Activated CD8-positive, alpha-beta memory T cell treated with anti-CD3 and anti-CD28 coated beads for 36 hours (primary cell): Measurements from ENCODE around the gene ZNF586. TPM values are rescaled to one million over a fixed set of nuclear protein-coding genes. Genes with fewer than 3 reads are reported as not detected.
"Not testable (repeated sequence)": the region's sequence is repeated elsewhere in the genome, so short reads cannot be mapped to it uniquely, and the experiment has no call there.

Source experiments
- CTCF ChIA-PET: fragments of 350-600 bp; sonication (Branson Sonifier 250); formaldehyde crosslinking; loops from one replicate; lab custom pipeline; 2021; ENCODE audit warnings: antibody characterized with exemption; lab: Charles Lee
- POLR2A ChIA-PET: fragments of 350-600 bp; sonication (Branson Sonifier 250); formaldehyde crosslinking; loops from one replicate; lab custom pipeline; 2021; ENCODE audit warnings: antibody characterized with exemption; lab: Charles Lee
- total RNA-seq, 2 experiments: library from RNA; stranded (reverse); gene quantifications; one replicate each; pipeline ENCODE4 v1.2.3, GENCODE V29; 2021

The ZNF586 gene
- total RNA-seq = 10 to 100 TPM; 13.6 to 15.4 TPM

DNA sequence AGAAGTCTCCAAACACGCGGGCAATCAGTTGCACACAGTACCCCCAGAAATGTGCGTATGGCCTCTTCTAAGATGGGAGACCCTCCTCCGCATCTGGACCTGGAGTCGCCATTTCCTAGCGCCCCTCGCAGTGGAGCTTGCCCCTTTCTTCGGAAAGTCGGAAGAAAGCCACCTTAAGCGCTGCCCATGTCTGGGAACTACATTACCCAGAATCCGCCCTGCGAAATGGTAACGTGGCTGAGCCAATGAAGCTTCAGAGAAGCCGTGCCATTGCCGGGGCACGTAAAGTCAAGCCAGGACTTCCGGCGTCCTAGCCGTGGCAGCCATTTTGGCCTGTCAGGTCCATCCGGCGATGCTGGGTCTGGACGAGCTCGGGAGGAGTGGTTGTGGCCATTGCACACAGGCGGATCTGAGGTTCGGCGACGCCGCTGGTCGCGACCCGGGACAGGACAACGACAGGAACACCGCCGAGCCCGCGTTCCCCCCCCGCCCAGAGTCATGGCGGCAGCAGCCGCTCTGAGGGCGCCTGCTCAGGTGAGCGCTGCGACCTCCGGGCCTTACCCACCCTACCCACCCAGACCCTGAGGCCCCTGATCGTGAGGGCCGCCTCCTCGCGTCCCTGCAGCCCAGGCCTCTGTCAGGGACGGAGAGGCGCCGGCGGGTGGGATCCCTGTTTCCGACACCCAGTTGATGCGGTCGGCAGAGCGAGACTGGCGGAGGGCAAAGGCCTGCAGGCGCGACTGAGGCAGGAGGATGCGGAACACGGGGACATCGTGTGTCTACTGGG, at the start of gene ZNF586:
Gene ZNF586, plus strand, starts transcription at position 332 of the 787 bp plus-strand sequence. Its CDS starts 167 bp downstream, at position 499.
- POLR2A ChIA-PET = interaction anchor here (0.5 to 1.0 kb wide), 5 partner anchors 22 to 77 kb away, joined by 3 to 9 read pairs (median 5); partner anchors contain the start of gene ZNF154
- CTCF ChIA-PET = interaction anchor here (0.7 to 1.5 kb wide), 2 partner anchors 26 to 232 kb away, joined by 3 read pairs; no protein-coding TSS in a partner anchor

DNA sequence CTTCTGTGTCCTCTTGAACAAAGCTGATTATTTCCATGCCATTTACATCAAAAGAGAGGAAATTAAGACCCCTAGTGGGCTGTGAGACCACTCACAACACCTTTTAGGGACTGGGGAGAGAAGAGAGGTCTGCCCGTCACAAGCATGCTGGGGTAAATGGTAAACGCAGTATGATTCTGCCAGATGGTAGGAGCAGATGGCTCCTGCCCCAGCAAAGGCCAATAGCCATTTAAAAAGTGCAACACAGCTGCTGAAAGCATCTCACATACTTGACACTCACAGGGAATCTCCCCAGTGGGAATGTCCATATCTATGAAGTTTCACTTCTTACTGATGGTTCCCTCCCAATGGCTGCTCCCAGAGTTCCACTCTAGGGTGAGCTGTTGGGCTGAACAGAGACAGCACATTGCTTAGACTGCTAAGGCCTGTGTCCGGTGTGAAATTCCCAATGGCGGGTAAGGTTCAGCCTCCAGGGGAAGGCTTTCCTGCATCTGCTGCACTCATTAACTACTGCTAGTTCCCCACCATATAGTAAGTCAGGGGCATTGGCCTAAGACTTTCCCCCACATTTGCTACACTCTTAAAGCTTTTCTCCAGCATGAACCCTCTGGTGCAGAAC, 49.5 kb upstream of the ZNF586 start:
- ChIA-PET CTCF (interaction anchor here (1.0 kb wide), 1 partner anchor 135 kb away, joined by 3 read pairs; no protein-coding TSS in a partner anchor), POLR2A (no interaction called here)

- CTCF ChIA-PET = interaction anchor here (1.0 kb wide), 1 partner anchor 134 kb away, joined by 3 read pairs; no protein-coding TSS in a partner anchor
Measured at GRCh38 chr19:57720878-57721277, 48.6 kb upstream of the ZNF586 start.

GRCh38 chr19:57738320-57738719, 31.2 kb upstream of the ZNF586 start:
- POLR2A ChIA-PET = not testable (repeated sequence)
- CTCF ChIA-PET = interaction anchor here (0.6 to 0.7 kb wide), 2 partner anchors 105 to 417 kb away, joined by 3 read pairs; no protein-coding TSS in a partner anchor

More at GRCh38 chr19:57720878-57721277, 48.6 kb upstream of the ZNF586 start:
- POLR2A ChIA-PET = no interaction called here

DNA sequence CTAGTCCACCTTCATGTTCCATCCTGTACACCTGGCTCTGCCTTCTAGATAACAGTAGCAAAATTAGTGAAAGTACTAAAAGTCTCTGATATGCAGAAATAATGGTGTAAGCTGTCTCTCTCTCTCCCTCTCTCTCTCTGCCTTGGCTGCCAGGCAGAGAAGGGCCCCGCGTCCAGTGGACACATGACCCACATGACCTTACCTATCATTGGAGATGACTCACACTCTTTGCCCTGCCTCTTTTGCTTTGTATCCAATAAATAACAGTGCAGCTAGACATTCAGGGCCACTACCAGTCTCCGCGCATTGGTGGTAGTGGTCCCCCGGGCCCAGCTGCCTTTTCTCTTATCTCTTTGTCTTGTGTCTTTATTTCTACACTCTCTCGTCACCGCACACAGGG, 30.7 kb upstream of the ZNF586 start:
- POLR2A ChIA-PET = not testable (repeated sequence)
- CTCF ChIA-PET = interaction anchor here (0.6 to 0.7 kb wide), 2 partner anchors 105 to 417 kb away, joined by 3 read pairs; no protein-coding TSS in a partner anchor

- ChIA-PET CTCF (interaction anchor here (0.9 to 1.0 kb wide), 2 partner anchors 72 to 158 kb away, joined by 3 to 4 read pairs; no protein-coding TSS in a partner anchor), POLR2A (interaction anchor here (0.6 to 1.4 kb wide), 4 partner anchors 23 to 248 kb away, joined by 3 to 7 read pairs (median 6); partner anchors contain the start of gene ZNF586)
Measured at GRCh38 chr19:57746580-57747471, 22.6 kb upstream of the ZNF586 start, which contains the start of gene ZNF776. Gene ZNF776 (plus strand): TSS chr19:57746815. CDS start chr19:57747059, 244 bp downstream.

- ChIA-PET CTCF (interaction anchor here (0.9 to 1.0 kb wide), 2 partner anchors 72 to 157 kb away, joined by 3 to 4 read pairs; no protein-coding TSS in a partner anchor), POLR2A (interaction anchor here (0.6 to 0.7 kb wide), 3 partner anchors 22 to 247 kb away, joined by 3 to 7 read pairs (median 6); partner anchors contain the start of gene ZNF586)
Measured at GRCh38 chr19:57747472-57747807, 22.0 kb upstream of the ZNF586 start.

DNA sequence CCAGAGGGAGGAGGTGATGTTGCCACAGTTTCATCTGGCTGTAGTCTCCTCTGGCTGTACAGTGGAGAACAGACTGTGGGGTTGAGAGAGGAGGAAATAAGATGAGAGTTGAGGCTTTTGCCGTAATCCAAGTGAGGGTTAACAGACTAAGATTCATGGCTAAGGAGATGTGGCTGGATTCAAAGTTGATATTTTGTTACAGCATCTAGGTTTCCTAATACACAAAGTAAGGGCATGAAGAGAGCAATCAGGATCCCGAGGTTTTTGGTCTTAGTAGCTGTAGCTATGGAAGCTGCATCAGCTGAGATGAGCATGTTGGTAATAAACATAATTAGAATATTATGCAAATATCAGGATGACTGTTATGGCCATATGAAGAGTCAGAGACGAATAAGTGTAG, 21.4 kb upstream of the ZNF586 start:
- CTCF ChIA-PET = interaction anchor here (0.8 to 1.0 kb wide), 2 partner anchors 14 to 157 kb away, joined by 3 to 4 read pairs; no protein-coding TSS in a partner anchor
- POLR2A ChIA-PET = no interaction called here

DNA sequence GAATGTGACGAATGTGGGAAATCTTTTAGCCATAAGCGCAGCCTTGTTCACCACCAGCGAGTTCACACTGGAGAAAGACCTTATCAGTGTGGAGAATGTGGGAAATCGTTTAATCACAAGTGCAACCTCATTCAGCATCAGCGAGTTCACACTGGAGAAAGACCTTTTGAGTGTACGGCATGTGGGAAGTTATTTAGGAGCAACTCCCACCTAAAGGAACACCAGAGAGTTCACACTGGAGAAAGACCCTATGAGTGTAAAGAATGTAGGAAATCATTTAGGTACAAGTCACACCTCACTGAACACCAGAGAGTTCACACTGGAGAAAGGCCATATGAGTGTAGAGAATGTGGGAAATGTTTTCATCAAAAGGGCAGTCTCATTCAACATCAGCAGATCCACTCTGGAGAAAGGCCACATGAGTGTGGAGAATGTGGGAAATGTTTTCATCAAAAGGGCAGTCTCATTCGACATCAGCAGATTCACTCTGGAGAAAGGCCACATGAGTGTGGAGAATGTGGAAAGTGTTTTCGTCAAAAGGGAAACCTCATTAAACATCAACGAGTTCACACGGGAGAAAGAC, 15.3 kb upstream of the ZNF586 start:
- ChIA-PET POLR2A (no interaction called here), CTCF (no interaction called here)

DNA sequence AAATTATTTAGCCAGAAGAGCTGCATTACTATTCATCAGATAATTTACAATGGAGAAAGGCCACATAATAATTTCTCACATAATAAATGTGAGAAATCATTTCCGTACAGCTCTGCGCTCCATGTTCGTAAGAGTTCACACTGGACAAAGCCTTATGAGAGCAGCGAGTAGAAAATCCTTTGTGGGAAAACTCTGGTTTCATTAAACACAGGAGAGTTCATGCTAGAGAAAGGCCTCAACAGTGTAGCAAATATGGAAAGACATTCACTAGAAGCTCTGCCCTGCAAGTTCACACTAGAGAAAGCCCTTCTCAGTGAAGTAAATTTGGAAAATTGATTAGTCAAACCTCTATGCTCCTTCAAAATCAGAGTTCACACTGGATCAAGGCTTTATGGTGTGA, 14.4 kb upstream of the ZNF586 start:
- POLR2A ChIA-PET = no interaction called here
- CTCF ChIA-PET = no interaction called here

DNA sequence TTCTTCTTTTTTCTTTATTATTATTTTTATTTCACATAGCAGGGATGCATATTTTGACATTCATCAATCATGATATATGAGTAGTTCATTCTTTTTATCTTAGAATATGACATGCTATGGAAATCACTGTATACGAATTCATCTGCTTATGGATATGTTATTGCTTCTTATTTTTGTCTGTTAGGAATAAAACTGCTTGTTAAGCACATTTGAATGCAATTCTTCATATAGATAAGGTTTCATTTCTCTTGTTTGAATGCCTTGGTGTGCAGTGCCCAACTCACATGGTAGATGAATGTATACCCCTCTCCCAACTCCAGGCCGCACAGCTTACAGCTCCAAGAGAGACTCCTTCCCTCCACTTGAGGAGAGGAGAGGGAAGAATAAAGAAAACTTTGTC, 11.5 kb upstream of the ZNF586 start:
- POLR2A ChIA-PET = no interaction called here
- CTCF ChIA-PET = no interaction called here

DNA sequence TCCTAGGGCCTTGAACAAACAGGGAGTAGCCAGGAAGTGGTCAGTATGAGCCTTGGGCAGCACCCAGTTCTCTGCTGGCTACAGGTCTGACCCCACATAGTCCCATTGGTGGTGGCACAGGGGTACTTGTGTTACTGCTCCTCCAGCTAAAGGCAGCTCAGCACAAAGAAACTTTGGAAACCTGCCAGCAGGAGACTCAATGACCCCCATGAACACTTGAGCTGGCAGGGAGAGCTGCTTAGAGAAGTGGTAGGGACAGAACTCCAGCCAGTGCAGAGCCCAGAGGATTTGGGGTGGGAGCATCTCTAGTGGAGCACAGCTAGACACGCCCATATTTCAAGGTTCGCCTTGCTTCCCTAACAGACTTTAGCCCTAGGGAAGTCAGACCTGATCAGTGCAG, 10.4 kb upstream of the ZNF586 start:
- ChIA-PET POLR2A (no interaction called here), CTCF (interaction anchor here (0.6 kb wide), 1 partner anchor 131 kb away, joined by 4 read pairs; no protein-coding TSS in a partner anchor)

- POLR2A ChIA-PET = no interaction called here
Measured at GRCh38 chr19:57771417-57771816, 1.9 kb downstream of the ZNF586 start.

GRCh38 chr19:57773488-57773887, 4.0 kb downstream of the ZNF586 start:
- POLR2A ChIA-PET = interaction anchor here (0.6 to 0.7 kb wide), 2 partner anchors 44 to 77 kb away, joined by 3 to 4 read pairs; no protein-coding TSS in a partner anchor

More at GRCh38 chr19:57771417-57771816, 1.9 kb downstream of the ZNF586 start:
- CTCF ChIA-PET = no interaction called here

GRCh38 chr19:57776764-57777296, 7.4 kb downstream of the ZNF586 start:
- POLR2A ChIA-PET = no interaction called here
- CTCF ChIA-PET = no interaction called here

More at GRCh38 chr19:57773488-57773887, 4.0 kb downstream of the ZNF586 start:
- CTCF ChIA-PET = interaction anchor here (0.9 kb wide), 1 partner anchor 38 kb away, joined by 7 read pairs; no protein-coding TSS in a partner anchor

DNA sequence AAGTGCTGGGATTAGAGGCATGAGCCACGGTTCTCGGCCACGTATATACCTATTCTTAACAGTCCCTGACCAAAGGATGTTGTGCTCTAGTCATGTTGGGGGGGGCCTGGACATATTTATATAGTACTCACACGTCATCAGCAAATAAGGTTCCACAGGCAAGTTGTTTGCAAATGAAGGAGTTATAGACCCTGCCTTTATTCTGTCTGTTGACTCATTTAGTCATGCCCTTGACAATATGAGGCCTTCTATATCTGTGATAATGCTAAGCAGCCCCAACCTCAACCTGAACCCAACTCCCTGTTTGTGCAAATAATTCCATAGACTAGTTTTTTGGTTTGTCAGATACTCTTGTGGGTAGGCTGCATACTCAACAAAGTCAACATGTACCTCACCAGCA, 8.9 kb downstream of the ZNF586 start:
- ChIA-PET POLR2A (no interaction called here), CTCF (no interaction called here)

DNA sequence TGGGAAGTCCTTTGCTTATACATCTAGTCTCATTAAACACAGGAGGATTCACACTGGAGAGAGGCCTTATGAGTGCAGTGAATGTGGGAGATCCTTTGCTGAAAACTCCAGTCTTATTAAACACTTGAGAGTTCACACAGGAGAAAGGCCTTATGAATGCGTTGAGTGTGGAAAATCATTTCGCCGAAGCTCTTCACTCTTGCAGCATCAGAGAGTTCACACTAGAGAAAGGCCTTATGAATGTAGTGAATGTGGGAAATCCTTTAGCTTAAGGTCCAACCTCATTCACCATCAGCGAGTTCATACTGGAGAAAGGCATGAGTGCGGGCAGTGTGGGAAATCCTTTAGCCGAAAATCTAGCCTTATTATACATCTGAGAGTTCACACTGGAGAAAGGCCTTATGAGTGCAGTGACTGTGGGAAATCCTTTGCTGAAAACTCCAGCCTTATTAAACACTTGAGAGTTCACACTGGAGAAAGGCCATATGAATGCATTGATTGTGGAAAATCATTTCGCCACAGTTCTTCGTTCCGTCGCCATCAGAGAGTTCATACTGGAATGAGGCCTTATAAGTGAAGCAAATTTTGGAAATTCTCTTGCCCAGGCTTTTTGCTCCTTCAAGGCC, 9.9 kb downstream of the ZNF586 start:
- ChIA-PET POLR2A (no interaction called here), CTCF (no interaction called here)
